GM23338 (cell line): ENCODE data around the gene KDM7A.

Experiments
- TF ChIP-seq, protein P1 (sequence below), 2 experiments: fragments of 200-600 bp in 1 of 2; sonication (generic) in 1 of 2; conservative IDR thresholded peaks; 2 replicates each; pipeline versions ENCODE4 v1.5.1 to v1.6.1; 2016 to 2017; ENCODE audit warnings: antibody characterized with exemption in 2 of 2, low read depth in 2 of 2, mild to moderate bottlenecking in 2 of 2, moderate library complexity in 1 of 2
- TF ChIP-seq, protein P2 (sequence below): IDR thresholded peaks from one replicate; pipeline ENCODE4 v1.6.1; 2018; ENCODE audit warnings: antibody characterized with exemption; ENCODE audit not compliant: unreplicated experiment

DNA sequence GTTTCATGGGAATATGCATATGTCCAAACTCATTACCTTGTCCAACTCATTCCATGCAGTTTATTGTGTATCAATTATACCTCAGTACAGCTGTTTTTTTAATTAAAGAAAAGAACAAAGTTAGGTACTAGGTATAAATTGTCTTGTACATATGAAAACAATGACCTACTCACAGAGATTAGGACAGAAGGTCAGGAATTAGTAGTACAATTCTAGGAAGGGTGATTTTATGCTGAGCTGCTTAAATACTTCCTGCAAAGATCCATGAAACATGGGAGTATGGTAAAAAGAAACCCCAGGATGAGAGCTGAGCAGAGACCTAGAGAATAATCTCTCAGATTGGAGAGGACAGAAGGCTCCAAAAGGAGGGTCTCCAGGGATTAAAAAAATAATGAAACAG lies 13.8 kb upstream of the KDM7A start:
- TF ChIP-seq, protein P1, sequence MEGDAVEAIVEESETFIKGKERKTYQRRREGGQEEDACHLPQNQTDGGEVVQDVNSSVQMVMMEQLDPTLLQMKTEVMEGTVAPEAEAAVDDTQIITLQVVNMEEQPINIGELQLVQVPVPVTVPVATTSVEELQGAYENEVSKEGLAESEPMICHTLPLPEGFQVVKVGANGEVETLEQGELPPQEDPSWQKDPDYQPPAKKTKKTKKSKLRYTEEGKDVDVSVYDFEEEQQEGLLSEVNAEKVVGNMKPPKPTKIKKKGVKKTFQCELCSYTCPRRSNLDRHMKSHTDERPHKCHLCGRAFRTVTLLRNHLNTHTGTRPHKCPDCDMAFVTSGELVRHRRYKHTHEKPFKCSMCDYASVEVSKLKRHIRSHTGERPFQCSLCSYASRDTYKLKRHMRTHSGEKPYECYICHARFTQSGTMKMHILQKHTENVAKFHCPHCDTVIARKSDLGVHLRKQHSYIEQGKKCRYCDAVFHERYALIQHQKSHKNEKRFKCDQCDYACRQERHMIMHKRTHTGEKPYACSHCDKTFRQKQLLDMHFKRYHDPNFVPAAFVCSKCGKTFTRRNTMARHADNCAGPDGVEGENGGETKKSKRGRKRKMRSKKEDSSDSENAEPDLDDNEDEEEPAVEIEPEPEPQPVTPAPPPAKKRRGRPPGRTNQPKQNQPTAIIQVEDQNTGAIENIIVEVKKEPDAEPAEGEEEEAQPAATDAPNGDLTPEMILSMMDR (conservative IDR thresholded peaks at IDR 0.05; ENCODE audit: low read depth in 2 of 2), result no peak
- TF ChIP-seq, protein P2, sequence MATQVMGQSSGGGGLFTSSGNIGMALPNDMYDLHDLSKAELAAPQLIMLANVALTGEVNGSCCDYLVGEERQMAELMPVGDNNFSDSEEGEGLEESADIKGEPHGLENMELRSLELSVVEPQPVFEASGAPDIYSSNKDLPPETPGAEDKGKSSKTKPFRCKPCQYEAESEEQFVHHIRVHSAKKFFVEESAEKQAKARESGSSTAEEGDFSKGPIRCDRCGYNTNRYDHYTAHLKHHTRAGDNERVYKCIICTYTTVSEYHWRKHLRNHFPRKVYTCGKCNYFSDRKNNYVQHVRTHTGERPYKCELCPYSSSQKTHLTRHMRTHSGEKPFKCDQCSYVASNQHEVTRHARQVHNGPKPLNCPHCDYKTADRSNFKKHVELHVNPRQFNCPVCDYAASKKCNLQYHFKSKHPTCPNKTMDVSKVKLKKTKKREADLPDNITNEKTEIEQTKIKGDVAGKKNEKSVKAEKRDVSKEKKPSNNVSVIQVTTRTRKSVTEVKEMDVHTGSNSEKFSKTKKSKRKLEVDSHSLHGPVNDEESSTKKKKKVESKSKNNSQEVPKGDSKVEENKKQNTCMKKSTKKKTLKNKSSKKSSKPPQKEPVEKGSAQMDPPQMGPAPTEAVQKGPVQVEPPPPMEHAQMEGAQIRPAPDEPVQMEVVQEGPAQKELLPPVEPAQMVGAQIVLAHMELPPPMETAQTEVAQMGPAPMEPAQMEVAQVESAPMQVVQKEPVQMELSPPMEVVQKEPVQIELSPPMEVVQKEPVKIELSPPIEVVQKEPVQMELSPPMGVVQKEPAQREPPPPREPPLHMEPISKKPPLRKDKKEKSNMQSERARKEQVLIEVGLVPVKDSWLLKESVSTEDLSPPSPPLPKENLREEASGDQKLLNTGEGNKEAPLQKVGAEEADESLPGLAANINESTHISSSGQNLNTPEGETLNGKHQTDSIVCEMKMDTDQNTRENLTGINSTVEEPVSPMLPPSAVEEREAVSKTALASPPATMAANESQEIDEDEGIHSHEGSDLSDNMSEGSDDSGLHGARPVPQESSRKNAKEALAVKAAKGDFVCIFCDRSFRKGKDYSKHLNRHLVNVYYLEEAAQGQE, result no peak
